Renal pelvis (tissue), 3 donors: Measurements from ENCODE around the gene C1QTNF6. TPM values are rescaled to one million over a fixed set of nuclear protein-coding genes. Genes with fewer than 3 reads are reported as not detected.

Experiments used
- polyA plus RNA-seq, 3 donors: library from polyadenylated mRNA; unstranded; fragments of 120-200 nt; gene quantifications; one replicate each; pipeline ENCODE4 v1.2.1, GENCODE V29; 2013; ENCODE audit not compliant: insufficient read length in 3 of 3

Gene C1QTNF6
- polyA plus RNA-seq, 3 donors: 32.3 to 38.8 (median 34.5) TPM

Other genes with a start within 250 kb of the C1QTNF6 start
- gene TST, start 168.8 kb downstream of the C1QTNF6 start, polyA plus RNA-seq: 10 to 100 TPM; 56.6 to 74.2 (median 62.0) TPM
- 10 to 100 TPM; 69.7 to 83.9 (median 76.8) TPM for gene MPST, start 168.5 kb downstream of the C1QTNF6 start, polyA plus RNA-seq
- gene KCTD17, start 136.5 kb downstream of the C1QTNF6 start, polyA plus RNA-seq: 10 to 100 TPM; 26.0 to 34.5 (median 32.8) TPM
- gene TMPRSS6, start 78.5 kb downstream of the C1QTNF6 start, polyA plus RNA-seq: under 1 TPM; 0.24 to 0.53 (median 0.44) TPM
- gene IL2RB, start 38.3 kb downstream of the C1QTNF6 start, polyA plus RNA-seq: 1 to 10 TPM in 2 of 3 donors, under 1 TPM in 1; 0.81 to 1.4 (median 1.4) TPM
- gene SSTR3, start 24.2 kb upstream of the C1QTNF6 start, polyA plus RNA-seq: 1 to 10 TPM; 1.1 to 1.2 (median 1.2) TPM
- gene RAC2, start 56.0 kb upstream of the C1QTNF6 start, polyA plus RNA-seq: 1 to 10 TPM; 5.5 to 7.5 (median 6.3) TPM
- 1 to 10 TPM; 3.6 to 4.7 (median 4.5) TPM for gene CYTH4, start 94.3 kb upstream of the C1QTNF6 start, polyA plus RNA-seq
- gene ELFN2, start 239.2 kb upstream of the C1QTNF6 start, polyA plus RNA-seq: 1 to 10 TPM; 1.5 to 2.7 (median 1.6) TPM